NCI-H774 (cell line): Measurements from ENCODE around the gene KLRF1.

Experiments
- DNase-seq: peaks from one replicate; lab custom pipeline; 2025; lab: John Stamatoyannopoulos, UW

The KLRF1 gene, protein sequence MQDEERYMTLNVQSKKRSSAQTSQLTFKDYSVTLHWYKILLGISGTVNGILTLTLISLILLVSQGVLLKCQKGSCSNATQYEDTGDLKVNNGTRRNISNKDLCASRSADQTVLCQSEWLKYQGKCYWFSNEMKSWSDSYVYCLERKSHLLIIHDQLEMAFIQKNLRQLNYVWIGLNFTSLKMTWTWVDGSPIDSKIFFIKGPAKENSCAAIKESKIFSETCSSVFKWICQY

DNA sequence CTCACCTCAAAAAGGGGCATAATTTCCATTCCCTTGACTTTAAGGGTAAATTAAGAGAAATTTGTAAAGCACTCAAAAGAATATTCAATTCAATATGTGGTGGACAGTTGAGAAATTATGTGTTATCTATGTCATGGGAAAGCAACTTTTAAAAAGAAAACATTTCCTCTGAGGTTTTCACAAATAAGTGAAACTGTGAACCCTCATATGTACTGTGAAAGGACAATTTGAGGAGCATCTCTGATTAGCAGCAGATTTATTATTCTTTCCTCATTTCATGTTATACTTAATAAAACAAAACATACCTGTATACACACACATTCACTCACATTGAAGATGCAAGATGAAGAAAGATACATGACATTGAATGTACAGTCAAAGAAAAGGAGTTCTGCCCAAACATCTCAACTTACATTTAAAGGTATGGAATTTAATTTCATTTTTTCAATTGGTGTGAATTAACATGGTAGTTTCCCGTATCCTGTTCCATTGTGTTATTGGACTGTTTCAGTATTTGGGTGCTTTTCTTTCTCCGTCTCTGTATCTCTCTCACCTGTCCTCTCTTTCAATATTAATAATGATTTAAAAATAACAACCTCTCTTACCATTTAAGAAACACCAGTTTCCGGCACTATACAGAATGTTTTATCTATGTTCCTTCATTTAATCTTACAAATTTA, at the start of gene KLRF1:
TSS of gene KLRF1 (plus strand) at position 273 of the 680 bp plus-strand sequence. CDS start at position 337, 64 bp downstream.
- DNase-seq: no peak

DNA sequence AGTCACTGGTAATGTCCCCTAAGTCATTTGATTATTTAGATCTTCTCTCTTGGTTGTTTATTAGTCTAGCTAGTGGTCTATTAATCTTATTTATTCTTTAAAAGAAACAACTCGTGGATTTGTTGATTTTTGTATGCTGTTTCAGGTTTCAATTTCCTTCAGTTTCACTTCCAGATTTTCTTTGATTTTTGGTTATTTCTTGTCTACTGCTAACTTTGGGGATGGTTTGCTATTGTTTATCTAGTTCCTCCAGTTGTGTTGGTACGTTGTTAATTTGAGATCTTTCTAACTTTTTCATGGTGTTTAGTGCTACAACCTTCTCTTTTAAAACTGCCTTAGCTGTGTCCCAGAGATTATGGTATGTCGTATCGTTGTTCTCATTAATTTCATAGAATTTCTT, 48.1 kb upstream of the KLRF1 start:
- no peak for DNase-seq

DNA sequence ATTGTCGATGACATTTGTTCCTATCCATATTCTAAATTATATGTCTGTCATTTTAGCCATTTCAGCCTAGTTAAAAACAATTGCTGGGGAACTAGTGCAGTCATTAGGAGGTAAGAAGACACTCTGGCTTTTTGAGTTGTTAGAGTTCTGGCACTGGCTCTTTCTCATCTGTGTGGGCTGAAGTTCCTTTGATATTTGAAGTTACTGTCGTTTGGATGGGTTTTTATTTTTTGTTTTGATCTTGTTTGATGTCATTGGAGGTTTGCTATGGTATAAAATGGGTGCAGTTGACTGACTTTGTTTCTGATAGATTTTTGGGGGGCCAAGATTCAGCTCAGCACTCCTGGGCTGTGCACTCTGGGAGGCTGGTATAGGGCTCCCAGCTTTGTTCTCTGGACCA, 45.9 kb upstream of the KLRF1 start:
- DNase-seq: no peak

DNA sequence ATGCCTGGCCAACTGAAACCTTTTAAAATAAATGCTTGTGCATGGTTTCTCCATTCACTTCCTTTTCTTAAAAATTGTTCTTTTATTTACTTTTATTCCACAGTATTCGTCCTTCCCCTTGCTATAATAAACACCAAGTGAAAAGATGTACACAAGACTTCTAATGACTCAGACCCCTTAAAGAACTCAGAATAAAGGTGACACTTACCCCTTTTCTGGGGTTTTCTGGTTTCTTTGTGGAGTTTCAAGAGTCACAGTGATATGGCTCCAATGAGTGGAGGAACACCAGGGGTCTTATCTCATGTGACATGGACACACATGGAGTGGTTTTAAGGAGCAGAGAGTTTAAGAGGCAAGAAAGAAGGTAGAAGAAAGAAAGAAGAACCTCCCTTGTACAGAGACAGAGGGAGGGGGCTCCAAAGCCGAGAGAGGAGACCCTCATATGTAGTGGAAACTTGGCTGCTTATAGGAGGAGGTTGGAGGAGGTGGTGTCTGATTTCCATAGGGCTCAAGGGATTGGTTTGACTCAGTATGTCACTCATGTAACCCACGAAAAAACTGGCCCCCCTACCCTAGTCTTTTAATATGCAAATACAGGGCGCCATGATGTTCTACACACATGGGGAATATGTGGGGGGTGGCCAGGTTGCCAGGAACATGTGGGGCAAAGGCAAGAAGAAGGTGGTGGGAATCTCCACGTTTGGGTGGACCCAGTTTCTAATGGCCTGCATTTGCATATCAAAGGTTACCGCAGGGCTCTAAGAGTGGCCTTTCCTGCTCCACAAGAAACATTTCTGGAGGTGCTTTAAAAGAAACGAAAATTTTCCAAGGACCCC, 44.5 kb upstream of the KLRF1 start:
- DNase-seq: no peak

GRCh38 chr12:9784326-9784725, 43.0 kb upstream of the KLRF1 start:
- no peak for DNase-seq

DNA sequence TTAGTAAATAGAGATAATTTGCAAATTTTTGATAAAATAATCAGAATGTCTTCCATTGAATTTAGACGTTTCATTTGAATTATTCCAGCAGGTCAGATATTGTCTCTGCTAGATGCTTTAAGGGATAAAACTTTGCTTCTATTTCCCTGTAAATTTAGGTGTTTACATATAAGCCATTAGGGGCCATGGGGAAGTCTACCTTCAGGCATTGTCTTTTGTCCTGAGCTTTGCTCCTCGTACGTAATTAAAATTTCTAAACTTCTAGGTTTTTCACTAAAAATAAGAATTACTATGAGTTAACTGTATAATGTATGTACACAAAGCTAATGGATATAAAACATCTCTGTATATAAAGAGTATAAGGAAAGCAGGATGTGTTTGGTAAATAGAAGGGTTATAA, 42.5 kb upstream of the KLRF1 start:
- DNase-seq: no peak

GRCh38 chr12:9786726-9787717, 40.3 kb upstream of the KLRF1 start:
- no peak for DNase-seq

DNA sequence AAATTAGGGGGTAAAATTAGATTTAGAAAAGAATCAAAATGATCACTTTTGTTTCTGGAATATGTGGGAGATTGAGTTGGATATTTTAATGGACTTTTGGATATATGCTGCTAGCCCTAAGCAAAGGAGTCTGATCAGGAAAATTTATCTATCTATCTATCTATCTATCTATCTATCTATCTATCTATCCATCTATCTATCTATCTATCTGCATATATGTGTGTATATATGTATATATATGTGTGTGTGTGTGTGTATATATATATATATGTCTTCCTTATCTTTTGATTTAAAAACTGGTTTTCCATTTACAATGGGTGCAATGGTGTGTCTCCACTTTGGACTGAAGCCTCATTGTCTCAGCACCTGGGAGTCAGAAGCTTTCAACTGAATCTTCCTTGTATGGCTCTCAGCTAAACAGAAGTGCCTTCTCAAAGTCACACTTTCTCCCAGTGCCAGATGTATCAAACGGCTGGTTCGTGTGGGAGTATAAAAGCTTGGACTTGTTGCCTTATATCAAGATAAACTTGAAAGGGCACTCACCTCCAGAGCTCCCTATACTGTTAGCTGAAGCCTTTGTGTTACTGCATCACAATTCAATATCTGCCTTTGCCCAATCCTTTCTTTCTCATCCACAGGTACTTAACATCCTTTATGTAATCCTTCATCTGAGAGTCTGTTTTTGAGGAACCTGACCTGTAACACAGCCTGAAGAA, 34.9 kb upstream of the KLRF1 start:
- DNase-seq: no peak

DNA sequence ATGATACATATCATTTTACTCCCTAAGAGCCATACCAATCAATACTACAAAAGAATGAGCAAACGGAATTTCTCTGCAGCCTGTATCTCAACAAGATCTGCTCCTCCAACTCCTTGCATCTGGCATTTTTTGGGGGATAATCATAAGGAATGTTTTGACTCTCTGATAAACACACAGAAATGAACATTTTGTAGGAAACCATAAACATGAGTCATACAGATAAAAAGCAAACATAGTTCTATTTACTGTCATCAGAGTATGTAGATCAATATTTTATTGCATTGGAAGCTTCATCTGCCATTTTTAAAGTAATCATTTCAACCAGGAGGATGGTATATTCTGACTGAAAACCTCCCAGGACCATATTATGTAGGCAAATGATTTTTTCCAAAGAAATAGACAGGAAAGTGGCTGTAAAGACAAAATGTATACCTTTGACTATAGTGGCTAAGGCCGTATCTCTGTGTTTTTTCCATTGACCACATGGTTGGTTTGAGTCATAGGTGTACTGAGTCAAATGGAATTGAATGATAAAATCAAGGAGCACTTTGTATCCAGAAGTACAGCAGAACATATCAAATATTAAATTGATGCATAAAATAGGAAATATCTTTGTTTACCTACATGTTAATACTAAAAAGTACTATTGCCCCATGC, 34.2 kb upstream of the KLRF1 start:
- no peak for DNase-seq

GRCh38 chr12:9793779-9794395, 33.4 kb upstream of the KLRF1 start:
- DNase-seq: no peak

DNA sequence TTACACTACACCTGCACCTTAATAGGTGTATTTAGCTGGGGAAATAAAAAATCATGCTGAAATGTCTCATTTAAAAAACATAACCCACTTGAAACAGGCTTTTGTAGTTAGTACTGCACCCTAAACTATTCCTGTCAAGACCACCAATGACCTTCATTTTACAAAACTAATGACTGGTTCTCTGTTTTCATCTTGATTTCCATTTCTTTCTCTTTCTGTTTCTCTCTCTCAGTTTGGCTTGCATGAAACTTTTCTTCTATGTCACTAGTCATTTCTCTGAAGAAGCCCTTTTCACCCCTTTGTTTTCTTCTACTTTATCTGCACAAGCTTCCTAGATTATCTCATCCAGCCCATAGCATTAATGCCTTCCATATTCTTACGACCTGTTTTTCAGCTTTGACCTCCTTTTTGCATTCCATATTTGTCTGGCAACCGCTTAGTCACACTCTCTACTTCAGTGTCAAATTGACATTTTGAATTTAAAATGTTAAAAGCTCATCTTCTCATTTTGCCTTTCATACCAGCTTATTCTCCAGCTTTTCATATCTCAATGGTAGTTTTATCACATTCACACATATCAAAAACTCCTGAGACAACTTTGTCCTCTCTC, 32.7 kb upstream of the KLRF1 start:
- no peak for DNase-seq

GRCh38 chr12:9795945-9796344, 31.3 kb upstream of the KLRF1 start:
- no peak for DNase-seq

- DNase-seq: no peak
Measured at GRCh38 chr12:9796346-9796745, 30.9 kb upstream of the KLRF1 start.

DNA sequence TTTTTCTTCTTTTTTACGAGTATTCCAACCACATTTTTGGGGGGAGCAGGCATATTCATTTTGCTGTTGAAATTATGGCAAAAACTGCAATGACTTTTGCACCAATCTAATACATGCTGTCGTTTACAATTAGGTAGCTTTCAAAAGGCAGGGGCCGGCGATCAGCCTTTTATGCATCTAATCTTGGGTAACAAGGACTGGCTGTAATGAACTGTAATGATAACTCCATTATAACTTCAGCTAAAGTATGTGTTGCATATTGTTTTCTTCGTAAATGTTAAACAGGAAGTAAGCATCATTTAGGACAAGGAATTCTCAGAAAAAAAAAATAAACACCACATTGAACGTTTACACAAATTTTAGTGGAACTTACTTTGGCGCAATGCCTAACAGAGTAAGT, 30.3 kb upstream of the KLRF1 start:
- no peak for DNase-seq

GRCh38 chr12:9797722-9798619, 29.3 kb upstream of the KLRF1 start:
- peak; percentile 55 for DNase-seq

- no peak for DNase-seq
Measured at GRCh38 chr12:9799961-9800360, 27.3 kb upstream of the KLRF1 start.

GRCh38 chr12:9805883-9806282, 21.4 kb upstream of the KLRF1 start:
- DNase-seq: no peak

DNA sequence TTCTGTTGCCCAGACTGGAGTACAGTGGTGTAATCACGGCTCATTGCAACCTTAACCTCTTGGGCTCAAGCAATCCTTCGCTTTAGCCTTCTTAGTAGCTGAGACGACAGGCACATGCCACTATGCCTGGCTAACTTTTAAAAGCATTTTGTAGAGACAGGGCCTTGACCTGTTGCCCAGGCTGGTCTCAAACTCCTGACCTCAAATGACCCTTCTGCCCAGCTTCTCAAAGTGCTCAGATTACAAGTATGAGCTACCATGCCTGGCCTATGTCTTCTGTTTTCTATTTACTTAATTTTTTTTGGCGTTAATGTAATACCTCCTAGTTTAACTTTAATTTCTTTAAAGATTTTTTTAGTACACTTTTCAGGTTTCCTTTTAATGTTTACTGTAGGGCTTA, 20.6 kb upstream of the KLRF1 start:
- no peak for DNase-seq

GRCh38 chr12:9808504-9808903, 18.8 kb upstream of the KLRF1 start:
- no peak for DNase-seq
